ENCODE data around the gene GPR78.

GPR78 gene

DNA sequence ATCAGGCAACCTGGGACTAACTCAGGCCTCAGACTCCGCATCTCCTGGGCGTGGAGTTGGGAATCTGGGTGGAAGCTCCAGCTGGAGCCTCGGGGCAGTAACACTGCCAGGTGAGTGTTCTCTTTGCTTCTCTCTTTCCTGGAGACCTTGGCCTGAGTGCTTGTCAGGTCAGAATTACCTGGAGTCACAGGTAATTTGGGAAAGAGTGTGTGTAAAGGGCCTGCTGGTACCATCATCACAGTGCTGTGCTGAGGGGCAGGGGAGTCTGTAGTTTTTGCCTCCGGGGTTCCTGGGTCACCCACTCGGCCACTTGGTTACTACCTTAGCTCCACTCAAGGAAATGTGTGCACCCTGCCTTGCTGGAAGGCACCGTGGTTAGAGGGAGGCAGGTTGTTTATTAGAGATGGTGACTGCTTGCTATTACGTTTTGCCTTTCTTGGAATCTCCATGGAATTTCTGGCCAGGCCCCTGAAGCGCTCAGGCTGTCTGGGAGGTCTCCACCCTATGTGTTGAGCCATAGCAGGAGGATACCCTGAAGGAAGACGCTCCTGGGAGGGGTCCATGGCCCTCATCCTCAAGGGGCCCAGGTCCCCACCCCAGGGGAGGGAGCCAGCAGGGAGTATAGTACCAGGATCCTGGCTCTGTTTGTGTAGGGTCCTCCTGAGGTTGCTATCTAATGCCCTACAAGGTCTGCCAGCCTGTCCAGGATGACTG is 2.9 kb downstream of the GPR78 start:
- no peaks in the 10 kb centered on the region for H3K4me1 ChIP-seq (ENCODE audit: control insufficient read depth, insufficient read depth, low read length)
- H3K36me3 ChIP-seq (ENCODE audit: control insufficient read depth in 2 of 2, insufficient read depth in 1 of 2, low read length in 2 of 2) = no peaks in the 10 kb centered on the region
- ChIA-PET POLR2A (no interaction called here), CTCF (interaction anchor here (1.2 to 1.4 kb wide), 2 partner anchors 35 to 115 kb away, joined by 3 read pairs; no protein-coding TSS in a partner anchor)
- TF ChIP-seq, protein P1, sequence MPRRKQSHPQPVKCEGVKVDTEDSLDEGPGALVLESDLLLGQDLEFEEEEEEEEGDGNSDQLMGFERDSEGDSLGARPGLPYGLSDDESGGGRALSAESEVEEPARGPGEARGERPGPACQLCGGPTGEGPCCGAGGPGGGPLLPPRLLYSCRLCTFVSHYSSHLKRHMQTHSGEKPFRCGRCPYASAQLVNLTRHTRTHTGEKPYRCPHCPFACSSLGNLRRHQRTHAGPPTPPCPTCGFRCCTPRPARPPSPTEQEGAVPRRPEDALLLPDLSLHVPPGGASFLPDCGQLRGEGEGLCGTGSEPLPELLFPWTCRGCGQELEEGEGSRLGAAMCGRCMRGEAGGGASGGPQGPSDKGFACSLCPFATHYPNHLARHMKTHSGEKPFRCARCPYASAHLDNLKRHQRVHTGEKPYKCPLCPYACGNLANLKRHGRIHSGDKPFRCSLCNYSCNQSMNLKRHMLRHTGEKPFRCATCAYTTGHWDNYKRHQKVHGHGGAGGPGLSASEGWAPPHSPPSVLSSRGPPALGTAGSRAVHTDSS (tag by site-specific recombination; IDR thresholded peaks at IDR 0.05) = no peak
- no peak for TF ChIP-seq ZNF350 (tag by site-specific recombination; IDR thresholded peaks at IDR 0.05)
- no peak for TF ChIP-seq ZNF140 (tag by site-specific recombination; IDR thresholded peaks at IDR 0.05)
- no peak for TF ChIP-seq ZNF561 (tag by site-specific recombination; IDR thresholded peaks at IDR 0.05; ENCODE audit: borderline replicate concordance)
- TF ChIP-seq, protein P2, sequence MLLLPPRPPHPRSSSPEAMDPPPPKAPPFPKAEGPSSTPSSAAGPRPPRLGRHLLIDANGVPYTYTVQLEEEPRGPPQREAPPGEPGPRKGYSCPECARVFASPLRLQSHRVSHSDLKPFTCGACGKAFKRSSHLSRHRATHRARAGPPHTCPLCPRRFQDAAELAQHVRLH (tag by site-specific recombination; IDR thresholded peaks at IDR 0.05) = no peak
- no peak for TF ChIP-seq GFI1B (tag by site-specific recombination; IDR thresholded peaks at IDR 0.05)
- no peak for TF ChIP-seq ZNF391 (tag by site-specific recombination; IDR thresholded peaks at IDR 0.05; ENCODE audit: borderline replicate concordance, low read depth)
- no peak for TF ChIP-seq ZNF175 (tag by site-specific recombination; IDR thresholded peaks at IDR 0.05)
- no peak for TF ChIP-seq ZNF624 (tag by site-specific recombination; IDR thresholded peaks at IDR 0.05)
- no peak for TF ChIP-seq ZNF701 (tag by site-specific recombination; IDR thresholded peaks at IDR 0.05)
- TF ChIP-seq, protein P3, sequence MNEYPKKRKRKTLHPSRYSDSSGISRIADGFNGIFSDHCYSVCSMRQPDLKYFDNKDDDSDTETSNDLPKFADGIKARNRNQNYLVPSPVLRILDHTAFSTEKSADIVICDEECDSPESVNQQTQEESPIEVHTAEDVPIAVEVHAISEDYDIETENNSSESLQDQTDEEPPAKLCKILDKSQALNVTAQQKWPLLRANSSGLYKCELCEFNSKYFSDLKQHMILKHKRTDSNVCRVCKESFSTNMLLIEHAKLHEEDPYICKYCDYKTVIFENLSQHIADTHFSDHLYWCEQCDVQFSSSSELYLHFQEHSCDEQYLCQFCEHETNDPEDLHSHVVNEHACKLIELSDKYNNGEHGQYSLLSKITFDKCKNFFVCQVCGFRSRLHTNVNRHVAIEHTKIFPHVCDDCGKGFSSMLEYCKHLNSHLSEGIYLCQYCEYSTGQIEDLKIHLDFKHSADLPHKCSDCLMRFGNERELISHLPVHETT (tag by site-specific recombination; IDR thresholded peaks at IDR 0.05) = no peak
- no peak for TF ChIP-seq ZNF404 (tag by site-specific recombination; IDR thresholded peaks at IDR 0.05)
- TF ChIP-seq ZBTB8A (tag by site-specific recombination; IDR thresholded peaks at IDR 0.05) = no peak
- TF ChIP-seq SETDB1 (IDR thresholded peaks at IDR 0.05; ENCODE audit: insufficient read length, low read length) = no peak
- no peaks in the 10 kb centered on the region for H3K9me3 ChIP-seq (ENCODE audit: control insufficient read depth, insufficient read depth, low read depth, low read length)
- H3K4me3 ChIP-seq (ENCODE audit: low read depth, low read length) = no peak overlapping the region
- no peak overlapping the region for H3K27ac ChIP-seq (ENCODE audit: extremely low read depth, low read depth, low read length)

DNA sequence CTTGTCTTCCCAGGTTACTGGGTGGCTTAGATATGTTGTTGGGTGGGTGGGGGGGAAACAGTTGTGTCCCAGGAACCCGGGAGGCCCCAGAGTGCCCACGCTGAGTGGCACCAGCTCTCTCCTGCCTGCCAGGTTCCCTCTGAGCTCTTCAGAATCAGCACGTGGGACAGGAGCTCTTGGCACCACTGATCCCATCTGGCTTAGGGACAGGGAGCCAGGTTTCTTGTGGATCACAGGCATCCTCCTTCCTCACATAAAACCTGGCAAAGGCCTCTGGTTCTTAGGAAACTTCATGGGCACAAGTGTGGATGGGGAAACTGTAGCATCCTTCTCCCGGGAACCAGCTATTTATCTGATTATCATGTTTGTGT is 3.4 kb downstream of the GPR78 start:
- CTCF ChIA-PET = interaction anchor here (0.8 to 1.2 kb wide), 2 partner anchors 35 to 109 kb away, joined by 3 to 4 read pairs; no protein-coding TSS in a partner anchor
- H3K9me3 ChIP-seq (ENCODE audit: control insufficient read depth, insufficient read depth, low read depth, low read length) = no peaks in the 10 kb centered on the region
- no peak overlapping the region for H3K4me3 ChIP-seq (ENCODE audit: low read depth, low read length)
- H3K36me3 ChIP-seq (ENCODE audit: control insufficient read depth in 2 of 2, insufficient read depth in 1 of 2, low read length in 2 of 2) = no peaks in the 10 kb centered on the region
- H3K4me1 ChIP-seq (ENCODE audit: control insufficient read depth, insufficient read depth, low read length) = no peaks in the 10 kb centered on the region
- H3K27ac ChIP-seq (ENCODE audit: extremely low read depth, low read depth, low read length) = no peak overlapping the region
- POLR2A ChIA-PET = no interaction called here
- TF ChIP-seq ZNF23 (tag by site-specific recombination; IDR thresholded peaks at IDR 0.05; ENCODE audit: borderline replicate concordance) (no peak), ZNF510 (tag by site-specific recombination; IDR thresholded peaks at IDR 0.05; ENCODE audit: insufficient replicate concordance) (no peak), ZNF416 (tag by site-specific recombination; IDR thresholded peaks at IDR 0.05) (no peak), ZNF174 (tag by site-specific recombination; IDR thresholded peaks at IDR 0.05) (no peak), ZBTB8A (tag by site-specific recombination; IDR thresholded peaks at IDR 0.05) (no peak), ZNF157 (tag by site-specific recombination; IDR thresholded peaks at IDR 0.05) (no peak), YY2 (tag by site-specific recombination; IDR thresholded peaks at IDR 0.05) (no peak), SP7 (tag by site-specific recombination; IDR thresholded peaks at IDR 0.05) (no peak), MZF1 (tag by site-specific recombination; IDR thresholded peaks at IDR 0.05; ENCODE audit: borderline replicate concordance) (no peak), GFI1B (tag by site-specific recombination; IDR thresholded peaks at IDR 0.05) (no peak), ZNF239 (tag by site-specific recombination; IDR thresholded peaks at IDR 0.05) (no peak), ZNF311 (tag by site-specific recombination; IDR thresholded peaks at IDR 0.05; ENCODE audit: borderline replicate concordance) (no peak), ZNF585B (tag by site-specific recombination; IDR thresholded peaks at IDR 0.05) (no peak)
- TF ChIP-seq, protein P4, sequence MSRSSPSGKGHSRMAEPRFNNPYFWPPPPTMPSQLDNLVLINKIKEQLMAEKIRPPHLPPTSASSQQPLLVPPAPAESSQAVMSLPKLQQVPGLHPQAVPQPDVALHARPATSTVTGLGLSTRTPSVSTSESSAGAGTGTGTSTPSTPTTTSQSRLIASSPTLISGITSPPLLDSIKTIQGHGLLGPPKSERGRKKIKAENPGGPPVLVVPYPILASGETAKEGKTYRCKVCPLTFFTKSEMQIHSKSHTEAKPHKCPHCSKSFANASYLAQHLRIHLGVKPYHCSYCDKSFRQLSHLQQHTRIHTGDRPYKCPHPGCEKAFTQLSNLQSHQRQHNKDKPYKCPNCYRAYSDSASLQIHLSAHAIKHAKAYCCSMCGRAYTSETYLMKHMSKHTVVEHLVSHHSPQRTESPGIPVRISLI (tag by site-specific recombination; IDR thresholded peaks at IDR 0.05) = no peak
- TF ChIP-seq, protein P5, sequence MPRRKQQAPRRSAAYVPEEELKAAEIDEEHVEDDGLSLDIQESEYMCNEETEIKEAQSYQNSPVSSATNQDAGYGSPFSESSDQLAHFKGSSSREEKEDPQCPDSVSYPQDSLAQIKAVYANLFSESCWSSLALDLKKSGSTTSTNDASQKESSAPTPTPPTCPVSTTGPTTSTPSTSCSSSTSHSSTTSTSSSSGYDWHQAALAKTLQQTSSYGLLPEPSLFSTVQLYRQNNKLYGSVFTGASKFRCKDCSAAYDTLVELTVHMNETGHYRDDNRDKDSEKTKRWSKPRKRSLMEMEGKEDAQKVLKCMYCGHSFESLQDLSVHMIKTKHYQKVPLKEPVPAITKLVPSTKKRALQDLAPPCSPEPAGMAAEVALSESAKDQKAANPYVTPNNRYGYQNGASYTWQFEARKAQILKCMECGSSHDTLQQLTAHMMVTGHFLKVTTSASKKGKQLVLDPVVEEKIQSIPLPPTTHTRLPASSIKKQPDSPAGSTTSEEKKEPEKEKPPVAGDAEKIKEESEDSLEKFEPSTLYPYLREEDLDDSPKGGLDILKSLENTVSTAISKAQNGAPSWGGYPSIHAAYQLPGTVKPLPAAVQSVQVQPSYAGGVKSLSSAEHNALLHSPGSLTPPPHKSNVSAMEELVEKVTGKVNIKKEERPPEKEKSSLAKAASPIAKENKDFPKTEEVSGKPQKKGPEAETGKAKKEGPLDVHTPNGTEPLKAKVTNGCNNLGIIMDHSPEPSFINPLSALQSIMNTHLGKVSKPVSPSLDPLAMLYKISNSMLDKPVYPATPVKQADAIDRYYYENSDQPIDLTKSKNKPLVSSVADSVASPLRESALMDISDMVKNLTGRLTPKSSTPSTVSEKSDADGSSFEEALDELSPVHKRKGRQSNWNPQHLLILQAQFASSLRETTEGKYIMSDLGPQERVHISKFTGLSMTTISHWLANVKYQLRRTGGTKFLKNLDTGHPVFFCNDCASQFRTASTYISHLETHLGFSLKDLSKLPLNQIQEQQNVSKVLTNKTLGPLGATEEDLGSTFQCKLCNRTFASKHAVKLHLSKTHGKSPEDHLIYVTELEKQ (tag by site-specific recombination; IDR thresholded peaks at IDR 0.05; ENCODE audit: borderline replicate concordance) = no peak

All from HEK293 (cell line).